NCI-H748 treated with DMSO at 0.1 percent for 48 hours (cell line): ENCODE data around the gene INPP1.
A peak's percentile ranks its signal among the peaks of the same experiment; 100 is the strongest.

Experiments
- DNase-seq: peaks from one replicate; lab custom pipeline; 2025; lab: John Stamatoyannopoulos, UW

Gene INPP1

DNA sequence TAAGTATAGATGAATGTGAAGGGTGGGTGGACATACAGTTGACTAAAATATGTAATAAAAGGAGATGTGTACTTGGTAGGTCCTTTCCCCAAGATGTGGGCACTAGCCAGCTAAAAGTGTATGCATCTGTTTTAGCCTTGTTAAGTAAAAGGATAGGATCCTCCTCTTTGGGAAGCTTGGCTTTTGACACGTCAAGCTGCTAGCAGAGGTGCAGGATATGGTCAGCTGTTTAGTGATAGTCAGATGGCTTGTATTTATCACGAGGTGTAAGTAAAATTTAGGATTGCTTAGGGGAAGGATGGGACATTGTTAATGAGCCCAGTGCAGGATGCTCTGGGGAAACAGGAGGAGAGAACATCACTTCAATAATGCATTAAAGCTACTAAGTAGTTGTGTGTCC, 66.2 kb downstream of the INPP1 start:
- peak; percentile 25 for DNase-seq

DNA sequence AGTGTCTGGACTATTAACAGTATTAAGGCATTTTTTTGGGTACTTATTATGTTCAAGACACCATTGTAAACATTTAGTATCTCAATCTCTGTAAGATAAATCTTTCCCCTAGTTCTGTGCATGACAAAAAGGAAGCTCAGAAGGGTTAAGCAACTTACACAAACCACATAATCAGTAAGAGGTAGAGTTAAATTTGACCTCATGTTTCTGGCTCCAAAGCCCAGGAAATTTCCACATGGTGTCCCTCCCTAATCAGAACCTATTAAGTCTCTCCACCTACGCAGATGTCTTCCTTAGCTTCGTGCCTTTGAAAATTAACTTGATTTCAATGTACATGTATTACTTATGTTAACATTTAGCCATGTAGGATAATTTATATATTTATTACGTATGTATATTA, 66.8 kb downstream of the INPP1 start:
- no peak for DNase-seq

DNA sequence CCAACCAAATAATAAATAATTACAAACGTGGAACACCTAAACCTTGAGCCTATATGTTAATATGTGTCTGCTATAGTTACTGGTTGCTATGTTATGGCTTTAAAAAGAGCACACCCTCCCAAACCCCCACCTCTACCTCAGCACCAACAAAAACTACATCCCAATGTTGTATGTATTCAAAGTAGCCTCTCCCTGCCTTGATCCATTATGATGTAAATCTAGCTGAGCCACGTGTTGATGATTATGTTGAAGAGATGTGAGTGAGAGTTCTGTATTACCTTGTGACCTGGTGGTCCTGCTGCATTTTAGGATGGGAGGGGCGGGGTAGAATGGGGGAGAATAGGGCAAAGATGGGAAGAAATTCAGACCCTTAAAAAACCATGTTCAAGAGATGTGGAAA, 69.6 kb downstream of the INPP1 start:
- no peak for DNase-seq

DNA sequence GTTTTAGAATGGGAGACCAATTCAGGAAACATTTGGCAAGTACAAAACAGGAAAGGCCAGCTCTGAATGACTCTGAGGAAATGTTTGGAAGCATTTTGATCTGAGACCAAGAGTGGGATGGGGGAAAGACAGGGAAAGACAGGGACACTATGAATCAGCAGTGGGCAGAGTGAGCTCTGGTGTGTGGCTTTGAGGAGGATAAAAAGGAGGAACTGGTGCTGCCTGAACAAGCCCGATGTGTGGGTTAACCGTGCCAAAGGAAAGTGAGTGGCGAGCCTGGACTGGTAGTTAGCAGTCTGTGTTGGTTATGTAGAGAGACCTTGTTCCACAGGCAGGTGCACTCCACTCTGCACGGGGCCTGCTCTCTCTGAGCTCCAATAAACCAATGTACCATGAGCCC, 70.0 kb downstream of the INPP1 start:
- no peak for DNase-seq

DNA sequence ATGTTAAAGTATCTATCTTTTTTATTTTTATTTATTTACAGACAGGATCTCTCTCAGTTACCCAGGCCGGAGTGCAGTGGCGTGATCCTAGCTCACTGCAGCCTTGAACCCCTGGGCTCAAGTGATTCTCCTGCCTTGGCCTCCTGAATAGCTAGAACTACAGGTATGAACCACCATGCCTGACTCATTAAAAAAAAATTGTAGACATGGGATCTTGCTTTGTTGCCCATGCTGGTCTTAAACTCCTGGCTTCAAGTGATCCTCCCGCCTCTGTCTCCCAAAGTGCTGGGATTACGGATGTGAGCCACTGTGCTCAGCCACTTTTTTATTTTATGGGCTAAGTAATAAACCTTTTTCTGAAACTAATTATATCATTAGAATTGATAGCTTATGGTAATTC, 71.9 kb downstream of the INPP1 start:
- no peak for DNase-seq

DNA sequence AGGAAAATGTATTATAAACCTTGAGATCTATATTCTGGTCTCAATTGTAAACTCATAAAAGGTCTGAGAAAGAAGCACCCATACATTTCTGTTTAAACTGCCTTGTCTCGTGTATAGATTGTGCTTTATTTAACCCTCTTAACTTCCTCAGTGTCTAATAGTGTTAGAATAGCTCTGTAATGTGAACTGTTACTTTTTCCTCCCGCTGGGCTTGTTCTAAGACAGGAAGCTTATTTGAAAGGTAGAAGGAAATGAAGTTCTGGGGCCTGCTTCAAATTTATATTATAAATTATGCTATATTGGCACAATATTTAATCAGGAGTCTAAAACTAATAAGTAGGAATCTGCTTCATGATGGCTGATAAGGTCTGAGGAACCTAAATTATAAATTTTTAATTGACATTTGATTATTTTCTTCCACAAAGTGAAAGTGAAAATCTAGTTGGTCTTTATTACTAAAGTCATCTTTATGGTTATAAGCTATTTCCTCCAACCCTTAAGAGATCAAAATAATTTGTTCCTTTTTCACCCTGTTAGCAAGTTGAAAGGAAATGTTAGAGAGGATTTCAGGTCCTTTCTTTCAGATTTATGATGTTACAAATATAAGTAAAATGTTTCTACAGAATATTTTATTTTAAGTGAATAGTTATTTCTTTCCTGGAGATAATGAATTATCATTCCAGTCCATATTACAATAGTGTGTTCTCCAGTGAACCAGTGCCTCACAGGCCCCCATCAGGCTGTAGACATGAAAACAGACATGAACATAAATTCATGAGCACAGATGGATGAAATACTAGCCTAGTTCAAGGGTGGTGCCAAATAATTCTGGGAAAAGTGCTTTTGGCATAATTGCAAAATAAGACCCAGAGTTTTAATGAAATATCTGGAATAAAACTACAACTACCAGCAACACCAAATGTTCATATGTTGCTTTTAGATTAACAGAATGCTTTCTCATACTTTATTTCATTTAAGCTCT, 72.7 kb downstream of the INPP1 start:
- DNase-seq: no peak

DNA sequence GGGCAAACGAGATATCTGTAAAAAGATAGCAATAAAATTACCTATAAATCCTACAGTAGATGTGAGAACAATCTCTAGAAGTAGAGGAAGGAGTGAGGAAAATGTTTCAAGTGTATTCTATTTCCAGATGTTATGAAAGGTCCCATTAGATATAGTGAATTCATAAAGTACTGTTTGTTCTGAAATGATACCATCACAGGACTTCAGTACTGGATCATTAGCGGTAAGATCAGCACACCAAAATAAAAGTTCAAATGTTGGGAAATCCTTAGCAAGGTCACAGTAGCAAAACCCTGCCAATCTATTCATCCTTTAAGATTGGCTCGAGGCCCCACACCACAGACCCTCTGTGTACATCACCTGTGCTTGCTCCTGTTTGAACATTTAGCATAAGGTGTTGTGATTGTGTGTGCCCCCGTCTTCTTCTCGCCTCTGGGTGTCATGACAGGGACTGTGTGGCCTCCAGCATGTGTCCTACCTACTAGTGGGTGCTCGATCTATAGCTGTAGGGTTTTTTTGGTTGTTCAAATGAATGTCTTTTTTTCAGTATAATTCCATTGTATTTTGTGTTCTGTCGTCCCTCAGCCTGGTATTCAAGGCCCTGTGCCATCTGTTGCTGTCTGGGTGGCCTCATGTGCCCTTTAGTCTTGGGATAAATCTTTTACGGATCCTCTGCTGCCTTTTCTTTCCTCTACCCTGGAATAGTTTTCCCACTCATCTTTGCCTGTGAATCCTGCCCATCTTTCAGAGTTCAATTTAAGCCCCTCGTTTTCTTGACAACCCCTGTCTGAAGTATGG, 73.9 kb downstream of the INPP1 start:
- DNase-seq: no peak

DNA sequence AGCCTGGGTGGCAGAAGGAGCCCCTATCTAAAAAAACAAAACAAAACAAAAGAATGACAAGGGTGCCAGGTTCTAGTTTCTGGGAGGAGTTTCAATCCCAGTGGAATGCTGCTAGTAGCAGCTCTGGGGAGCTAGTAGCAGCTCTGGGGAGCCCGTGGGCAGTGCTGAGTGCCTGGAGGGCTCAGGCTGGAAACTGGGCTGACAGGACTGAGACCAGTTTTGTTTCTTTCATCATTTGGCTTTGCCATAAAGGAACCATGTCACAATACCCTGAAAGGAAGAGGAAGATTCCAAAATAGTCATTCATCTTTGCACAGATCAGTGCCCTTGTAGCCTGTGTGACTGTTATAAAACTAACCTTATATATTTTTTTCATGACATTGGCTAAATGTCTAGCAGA, 75.3 kb downstream of the INPP1 start:
- no peak for DNase-seq

DNA sequence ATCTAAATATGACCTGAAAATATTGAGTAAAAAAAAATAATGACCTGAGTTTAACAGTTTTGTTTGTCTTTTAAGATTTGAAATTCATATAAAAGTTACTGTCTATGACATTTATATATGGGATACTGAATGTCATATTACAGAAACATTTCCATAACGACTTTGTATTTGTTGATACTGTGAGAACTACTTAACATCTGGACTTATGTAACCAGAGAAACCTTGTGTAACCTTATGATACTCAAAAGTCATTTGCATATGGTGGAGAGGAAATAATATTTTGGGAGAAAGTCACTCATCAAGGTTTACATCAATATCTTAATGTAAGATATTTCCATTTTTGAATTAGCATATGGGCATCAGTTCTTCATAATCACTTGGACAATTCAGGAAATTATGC, 77.4 kb downstream of the INPP1 start:
- DNase-seq: no peak
